SU-DHL-6 (cell line): Measurements from ENCODE around the gene MYOC.

Source experiments
- EZH2phosphoT487 ChIP-seq: fragments of 200-600 bp; sonication (generic), shearing (Covaris generic); conservative IDR thresholded peaks from 2 replicates; pipeline ENCODE4 v1.6.1; 2018; ENCODE audit warnings: mild to moderate bottlenecking, antibody characterized with exemption, low read length, moderate library complexity, mixed read lengths
- TF ChIP-seq, protein P1 (sequence below): fragments of 200-600 bp; sonication (generic); IDR thresholded peaks from one replicate; pipeline ENCODE4 v1.5.1; 2017; ENCODE audit warnings: antibody characterized with exemption, mild to moderate bottlenecking, low read length, moderate library complexity; ENCODE audit not compliant: insufficient read depth, poor library complexity, severe bottlenecking

DNA sequence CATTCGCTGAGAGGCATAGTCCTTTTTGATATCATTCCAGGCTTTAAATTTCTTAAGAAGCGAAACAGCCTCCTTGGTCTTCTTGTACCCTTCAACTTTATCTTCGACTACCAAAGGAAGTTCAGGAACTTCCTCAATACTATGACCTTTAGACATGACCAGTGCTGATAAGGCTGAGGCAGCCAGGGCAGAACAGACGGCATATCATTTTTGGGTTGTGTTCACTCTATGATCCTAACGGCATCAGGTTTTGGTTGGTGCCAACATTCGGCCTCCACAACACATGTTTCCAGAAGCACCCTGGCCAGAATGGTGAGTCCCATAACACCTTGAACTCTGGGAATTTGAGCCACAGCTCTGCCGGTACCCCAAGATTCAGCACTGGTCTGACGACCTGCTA, 31.4 kb upstream of the MYOC start:
- TF ChIP-seq EZH2phosphoT487: no peak
- TF ChIP-seq, protein P1, sequence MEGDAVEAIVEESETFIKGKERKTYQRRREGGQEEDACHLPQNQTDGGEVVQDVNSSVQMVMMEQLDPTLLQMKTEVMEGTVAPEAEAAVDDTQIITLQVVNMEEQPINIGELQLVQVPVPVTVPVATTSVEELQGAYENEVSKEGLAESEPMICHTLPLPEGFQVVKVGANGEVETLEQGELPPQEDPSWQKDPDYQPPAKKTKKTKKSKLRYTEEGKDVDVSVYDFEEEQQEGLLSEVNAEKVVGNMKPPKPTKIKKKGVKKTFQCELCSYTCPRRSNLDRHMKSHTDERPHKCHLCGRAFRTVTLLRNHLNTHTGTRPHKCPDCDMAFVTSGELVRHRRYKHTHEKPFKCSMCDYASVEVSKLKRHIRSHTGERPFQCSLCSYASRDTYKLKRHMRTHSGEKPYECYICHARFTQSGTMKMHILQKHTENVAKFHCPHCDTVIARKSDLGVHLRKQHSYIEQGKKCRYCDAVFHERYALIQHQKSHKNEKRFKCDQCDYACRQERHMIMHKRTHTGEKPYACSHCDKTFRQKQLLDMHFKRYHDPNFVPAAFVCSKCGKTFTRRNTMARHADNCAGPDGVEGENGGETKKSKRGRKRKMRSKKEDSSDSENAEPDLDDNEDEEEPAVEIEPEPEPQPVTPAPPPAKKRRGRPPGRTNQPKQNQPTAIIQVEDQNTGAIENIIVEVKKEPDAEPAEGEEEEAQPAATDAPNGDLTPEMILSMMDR: no peak
